Measurements from ENCODE around the gene PFKFB4.

The PFKFB4 gene

DNA sequence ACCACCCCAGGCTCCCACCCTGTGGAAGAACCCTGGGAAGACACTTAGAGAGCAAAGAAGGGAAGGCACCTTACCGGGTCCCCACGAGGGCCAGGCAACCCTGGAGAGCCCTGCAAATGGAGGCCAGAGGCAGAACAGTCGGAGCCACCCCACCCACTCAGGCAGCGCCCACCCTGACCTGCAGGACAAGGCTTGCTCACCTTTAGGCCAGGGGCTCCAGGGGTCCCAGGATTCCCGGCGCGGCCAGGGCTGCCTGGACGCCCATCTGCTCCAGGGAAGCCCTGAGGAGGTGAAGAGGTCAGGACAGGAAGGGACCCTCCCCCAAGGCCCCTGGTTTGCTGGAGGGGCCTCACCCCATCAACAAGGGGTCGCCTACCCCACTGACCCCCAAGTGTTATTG lies 28.2 kb upstream of the PFKFB4 start:
- no peak for DNase-seq (ENCODE audit: low read depth, low spot score)

DNA sequence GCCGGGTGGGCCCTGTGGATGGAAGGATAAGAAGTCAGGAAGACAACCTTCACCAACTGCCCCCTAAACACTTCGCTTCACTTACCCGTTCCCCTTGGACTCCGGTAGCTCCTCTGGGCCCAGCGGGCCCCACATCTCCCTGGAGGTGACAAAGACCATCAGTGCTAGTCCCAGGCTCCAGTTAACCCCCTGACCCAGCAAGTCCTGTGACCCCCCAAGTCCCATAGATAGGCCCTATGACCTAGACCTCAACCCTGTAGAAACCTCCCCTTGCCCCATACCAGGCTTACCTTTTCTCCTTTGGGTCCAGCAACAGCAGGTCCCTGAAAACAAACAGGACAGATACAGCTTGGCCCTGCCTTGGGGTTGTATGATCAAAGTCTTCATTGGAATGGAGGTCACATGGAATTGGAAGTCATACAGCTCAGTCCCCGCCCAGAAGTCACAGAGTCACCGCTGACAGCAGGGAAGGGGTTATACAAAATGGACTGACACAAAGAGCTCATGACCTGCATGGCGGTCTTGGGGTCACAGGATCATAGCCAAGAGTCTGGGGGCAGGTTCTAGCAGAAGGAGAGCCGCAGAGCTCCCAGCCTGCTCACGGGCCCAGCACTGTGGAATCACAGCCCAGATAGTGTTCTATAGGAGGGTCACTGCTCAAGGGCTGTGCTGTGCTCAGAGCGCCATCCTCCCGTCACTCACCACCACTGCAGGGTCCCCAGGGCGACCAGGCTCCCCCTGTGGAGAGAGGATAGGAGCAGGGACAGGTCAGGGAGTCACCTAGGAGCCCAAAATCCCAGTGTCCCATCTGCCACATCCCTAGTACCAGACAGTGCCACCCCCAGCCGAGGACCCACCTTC lies 25.2 kb upstream of the PFKFB4 start:
- no peak for DNase-seq (ENCODE audit: low read depth, low spot score)

DNA sequence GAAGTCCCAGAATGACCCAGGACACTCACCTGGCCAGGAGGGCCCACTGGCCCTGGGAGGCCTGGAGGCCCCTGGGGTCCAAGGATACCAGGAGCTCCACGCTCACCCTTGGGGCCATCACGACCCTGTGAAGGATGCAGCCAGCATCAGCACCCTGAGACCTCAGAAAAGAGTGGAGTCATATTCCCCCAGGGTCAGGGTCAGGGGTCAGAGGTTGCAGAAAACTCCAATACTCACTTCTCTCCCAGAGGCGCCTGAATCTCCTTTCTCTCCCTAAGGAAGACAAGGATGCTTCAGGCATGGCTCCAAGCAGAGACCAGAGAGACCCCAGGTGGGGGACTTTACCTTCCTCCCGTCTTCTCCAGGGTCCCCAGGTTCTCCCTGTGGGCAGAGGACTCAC lies 20.0 kb upstream of the PFKFB4 start:
- DNase-seq (ENCODE audit: low read depth, low spot score), result no peak

DNA sequence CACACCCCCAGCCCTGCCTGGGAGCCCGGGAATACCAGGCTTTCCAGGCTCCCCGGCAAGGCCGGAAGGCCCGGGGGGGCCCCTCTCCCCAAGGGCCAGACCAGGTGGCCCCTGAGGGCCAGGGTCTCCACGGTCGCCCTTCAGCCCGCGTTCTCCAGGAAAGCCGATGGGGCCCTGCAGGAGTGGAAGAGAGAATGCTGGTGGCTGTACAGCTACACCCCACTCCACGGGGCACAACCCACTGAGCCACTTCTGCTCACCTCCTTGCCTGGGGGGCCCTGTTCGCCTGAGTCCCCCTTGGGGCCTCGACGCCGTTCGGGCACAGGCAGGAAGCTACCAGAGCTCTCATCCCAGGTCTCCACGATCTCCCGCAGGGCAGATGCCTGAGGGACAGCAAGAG lies 18.8 kb upstream of the PFKFB4 start:
- no peak for DNase-seq (ENCODE audit: low read depth, low spot score)

- DNase-seq (ENCODE audit: low read depth, low spot score), result no peak
Observed at GRCh38 chr3:48573973-48574585, 17.5 kb upstream of the PFKFB4 start.

DNA sequence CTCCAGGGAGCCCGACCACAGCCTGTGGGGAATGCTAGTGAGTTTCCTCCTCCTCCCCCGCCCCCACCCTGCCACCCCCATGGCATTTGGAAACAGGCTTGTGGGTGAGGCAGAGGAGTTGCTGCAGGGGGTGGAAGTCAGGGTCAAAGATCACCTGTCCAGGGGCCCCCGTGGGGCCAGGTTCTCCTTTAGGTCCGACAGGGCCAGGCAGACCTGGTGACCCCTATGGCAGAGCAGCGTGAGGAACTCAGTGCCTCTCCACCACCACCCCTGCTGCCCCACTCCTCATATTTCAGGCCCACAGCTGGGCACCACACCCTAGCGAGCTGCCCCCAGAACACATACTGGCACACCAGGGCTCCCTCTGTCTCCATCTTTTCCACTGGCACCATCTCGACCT lies 15.9 kb upstream of the PFKFB4 start:
- no peak for DNase-seq (ENCODE audit: low read depth, low spot score)

DNA sequence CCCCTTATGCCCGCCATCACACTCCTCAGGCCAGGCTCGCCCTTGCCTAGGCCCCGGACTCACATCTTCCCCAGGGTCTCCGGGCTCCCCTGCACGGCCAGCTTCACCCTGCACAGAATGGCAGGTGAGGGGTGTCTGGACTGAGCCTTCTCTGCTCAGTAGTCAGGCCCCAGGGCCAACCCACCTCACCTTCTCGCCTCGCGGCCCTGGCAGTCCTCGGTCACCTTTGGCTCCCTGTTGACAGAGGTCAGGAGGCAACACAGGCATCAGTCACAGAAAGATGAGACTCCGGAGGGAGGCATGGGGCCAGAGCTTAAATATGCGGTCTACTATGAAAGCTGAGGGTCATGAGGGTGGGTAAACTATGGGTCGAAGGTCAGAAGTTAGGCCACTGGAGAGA lies 15.3 kb upstream of the PFKFB4 start:
- no peak for DNase-seq (ENCODE audit: low read depth, low spot score)

DNA sequence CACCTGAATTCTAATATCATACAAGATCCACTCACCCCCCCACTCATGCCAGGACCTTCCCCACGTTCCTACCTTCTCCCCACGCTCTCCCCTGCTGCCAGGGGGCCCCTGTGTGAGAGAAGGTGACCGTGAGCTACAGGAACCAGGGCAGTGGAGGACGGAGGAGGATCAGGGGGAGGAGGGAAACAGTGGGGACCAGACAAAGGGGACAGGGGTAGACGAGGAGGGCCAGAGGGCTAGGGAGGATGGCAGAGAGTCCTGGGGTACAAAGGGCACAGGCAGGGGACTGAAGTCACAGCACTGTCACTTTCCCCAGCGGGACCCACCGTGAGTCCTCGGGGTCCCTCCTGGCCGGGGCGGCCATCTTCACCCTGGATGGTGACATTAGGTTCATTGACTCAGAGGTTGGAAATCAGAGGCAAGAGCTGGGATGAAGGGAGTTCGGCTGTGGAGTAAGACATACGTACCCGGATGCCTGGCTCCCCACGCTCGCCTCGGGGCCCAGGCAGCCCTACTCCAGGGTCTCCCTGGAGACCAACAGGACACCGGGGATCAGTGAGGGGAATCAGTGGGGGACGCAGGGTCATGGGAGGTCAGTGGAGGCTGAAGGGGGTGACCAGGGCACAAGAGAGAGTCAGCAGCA lies 13.3 kb upstream of the PFKFB4 start:
- DNase-seq (ENCODE audit: low read depth, low spot score), result no peak

DNA sequence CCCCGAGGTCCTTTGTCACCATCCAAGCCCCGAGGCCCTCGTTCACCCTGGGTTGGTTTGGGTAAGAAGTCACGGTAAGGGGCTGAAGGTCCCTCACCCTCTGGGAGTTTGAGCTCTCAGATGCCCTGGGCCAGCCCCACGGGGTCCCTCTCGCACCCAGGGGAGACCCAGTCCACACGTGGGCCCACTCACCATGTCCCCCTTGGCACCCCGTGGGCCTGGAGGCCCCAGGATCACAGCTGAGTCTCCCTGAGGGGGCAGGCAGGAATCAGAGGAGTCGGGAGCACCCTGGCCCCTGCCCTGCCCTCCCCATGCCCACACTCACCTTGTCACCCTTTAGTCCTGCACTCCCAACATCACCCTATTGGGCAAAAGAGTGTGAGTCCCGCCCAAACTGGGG lies 12.8 kb upstream of the PFKFB4 start:
- DNase-seq (ENCODE audit: low read depth, low spot score), result no peak

- DNase-seq (ENCODE audit: low read depth, low spot score), result no peak
Observed at GRCh38 chr3:48568476-48568875, 11.9 kb upstream of the PFKFB4 start.

GRCh38 chr3:48567500-48567899 lies 10.9 kb upstream of the PFKFB4 start:
- DNase-seq (ENCODE audit: low read depth, low spot score), result no peak

DNA sequence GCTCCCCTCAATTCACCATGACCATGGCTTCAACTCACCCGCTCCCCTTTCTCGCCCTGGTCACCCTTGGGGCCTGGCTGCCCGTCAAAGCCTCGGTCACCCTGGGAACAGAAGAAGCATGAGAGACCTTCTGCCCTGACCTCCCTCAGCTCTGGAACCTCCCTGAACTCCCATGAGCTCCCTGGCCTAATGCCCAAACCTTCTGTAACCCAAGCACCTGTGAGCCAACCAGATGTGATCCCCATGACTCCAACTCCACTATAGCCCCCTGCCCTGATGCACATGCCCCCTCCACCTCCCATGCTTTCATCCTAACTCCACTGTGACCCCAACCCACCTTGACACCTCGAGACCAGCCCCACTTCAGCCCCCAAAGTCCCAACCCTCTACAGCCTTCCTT lies 10.5 kb upstream of the PFKFB4 start:
- no peak for DNase-seq (ENCODE audit: low read depth, low spot score)

DNA sequence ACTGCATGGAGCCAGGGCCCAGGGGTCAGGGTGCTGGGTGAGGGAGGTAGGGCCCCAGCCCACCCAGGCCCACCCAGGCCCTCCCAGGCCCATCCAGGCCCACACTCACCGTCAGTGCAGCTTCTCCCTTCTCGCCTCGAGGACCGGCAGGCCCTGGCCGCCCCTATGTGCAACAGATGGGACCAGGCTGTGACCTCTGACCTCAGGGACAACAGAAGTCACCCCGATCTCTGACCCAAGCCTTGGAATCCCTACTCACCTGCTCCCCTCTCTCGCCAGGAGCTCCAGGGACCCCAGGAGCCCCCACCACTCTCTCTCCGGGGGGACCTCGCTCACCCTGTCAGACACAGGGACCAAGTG lies 9.8 kb upstream of the PFKFB4 start:
- DNase-seq (ENCODE audit: low read depth, low spot score), result no peak

DNA sequence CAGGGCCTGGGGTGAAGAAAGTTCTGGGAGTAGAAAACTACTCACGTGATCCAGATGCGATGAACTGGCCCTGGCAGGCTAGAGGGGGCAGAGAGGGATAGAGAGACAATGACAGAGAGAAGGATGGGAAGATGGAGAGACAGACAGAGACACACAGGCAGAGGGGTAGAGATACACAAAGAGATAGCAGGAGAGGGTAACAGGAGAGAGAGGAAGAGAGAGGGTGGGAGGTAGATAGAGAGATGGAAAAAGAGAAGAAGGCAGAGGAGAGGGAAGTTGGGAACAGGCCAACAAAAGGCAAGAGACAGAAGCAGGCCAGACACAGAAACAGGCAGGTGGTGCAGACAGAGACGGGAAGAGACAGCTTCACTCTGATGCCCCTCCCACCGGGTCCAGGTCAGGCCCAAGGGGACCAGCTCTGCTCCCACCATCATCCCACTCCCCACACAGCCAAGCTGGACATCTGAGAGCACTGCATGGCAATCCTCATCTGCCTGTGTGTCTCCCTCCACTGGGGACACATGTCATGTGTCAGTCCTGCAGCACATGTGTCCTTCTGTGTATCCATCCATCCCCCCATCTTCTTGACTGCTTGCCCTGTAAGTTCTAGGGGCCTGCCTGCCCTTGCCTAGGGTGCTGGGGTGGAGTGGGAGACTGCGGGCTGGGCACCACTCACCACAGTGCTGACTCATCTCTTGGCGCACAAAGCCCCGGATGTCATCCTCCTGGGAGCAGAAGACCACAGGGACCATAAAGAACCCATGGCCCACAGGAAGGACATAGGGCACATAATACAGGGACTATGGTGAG lies 9.2 kb upstream of the PFKFB4 start:
- no peak for DNase-seq (ENCODE audit: low read depth, low spot score)

DNA sequence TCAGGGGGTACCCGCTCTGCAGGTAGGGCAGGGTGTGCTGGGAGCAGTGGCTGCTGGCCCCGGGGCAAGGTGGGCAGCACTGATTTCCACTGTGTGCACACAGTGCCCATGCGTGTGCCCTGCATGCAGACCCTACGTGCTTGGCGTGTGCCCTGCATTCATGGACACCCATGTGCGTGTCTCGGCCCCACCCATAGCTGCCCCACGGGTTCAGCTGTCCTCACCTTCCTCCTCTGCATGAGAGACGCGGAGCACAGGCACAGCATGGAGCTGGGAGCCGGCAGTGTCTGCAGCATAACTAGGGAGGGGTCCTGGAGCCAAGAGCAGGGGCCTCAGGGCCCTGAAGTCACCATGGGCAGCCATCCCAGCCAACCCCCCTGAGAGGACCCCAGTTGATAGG lies 8.6 kb upstream of the PFKFB4 start:
- no peak for DNase-seq (ENCODE audit: low read depth, low spot score)

GRCh38 chr3:48564667-48565066 lies 8.1 kb upstream of the PFKFB4 start:
- no peak for DNase-seq (ENCODE audit: low read depth, low spot score)

- no peak for DNase-seq (ENCODE audit: low read depth, low spot score)
Observed at GRCh38 chr3:48564022-48564421, 7.4 kb upstream of the PFKFB4 start.

GRCh38 chr3:48563382-48563918 lies 6.8 kb upstream of the PFKFB4 start, which contains the start of gene UCN2:
Gene UCN2 (minus strand): TSS chr3:48563781. CDS start chr3:48563124, 657 bp downstream.
- DNase-seq (ENCODE audit: low read depth, low spot score), result no peak

- DNase-seq (ENCODE audit: low read depth, low spot score), result no peak
Observed at GRCh38 chr3:48562367-48563095, 5.9 kb upstream of the PFKFB4 start.

DNA sequence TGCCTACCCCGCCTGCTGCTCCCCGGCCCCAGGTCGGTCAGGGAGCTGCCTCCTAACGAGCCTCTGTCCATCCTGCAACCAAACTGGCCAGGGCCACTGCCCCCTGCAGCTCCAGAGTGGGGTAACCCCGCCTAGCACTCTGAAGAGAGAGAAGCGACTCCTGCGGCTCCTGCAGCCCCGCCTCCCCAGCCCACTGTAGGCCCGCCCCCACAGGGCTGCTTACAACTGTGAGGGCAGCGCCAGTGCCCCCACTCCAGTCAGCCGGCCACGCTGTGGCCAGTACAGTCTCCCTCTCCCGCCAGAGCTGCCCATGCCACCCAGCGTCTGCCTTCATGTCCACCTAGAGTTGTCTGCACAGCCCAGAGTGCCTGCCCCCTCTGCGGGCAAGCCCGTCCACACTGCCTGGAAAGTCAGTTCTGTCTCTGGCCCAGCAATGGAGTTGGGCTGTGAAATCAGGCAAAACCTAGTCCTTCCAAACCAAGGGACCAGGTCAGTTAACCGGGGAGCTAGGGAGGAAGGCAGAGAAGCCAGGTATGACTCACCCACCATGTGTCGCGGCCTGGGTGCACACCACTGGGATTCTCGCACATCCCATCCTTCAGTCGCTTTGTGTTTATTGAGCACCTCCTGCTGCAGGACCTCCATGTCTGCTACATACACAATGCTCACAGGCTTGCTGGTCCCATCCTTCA lies 4.6 kb upstream of the PFKFB4 start:
- no peak for DNase-seq (ENCODE audit: low read depth, low spot score)

DNA sequence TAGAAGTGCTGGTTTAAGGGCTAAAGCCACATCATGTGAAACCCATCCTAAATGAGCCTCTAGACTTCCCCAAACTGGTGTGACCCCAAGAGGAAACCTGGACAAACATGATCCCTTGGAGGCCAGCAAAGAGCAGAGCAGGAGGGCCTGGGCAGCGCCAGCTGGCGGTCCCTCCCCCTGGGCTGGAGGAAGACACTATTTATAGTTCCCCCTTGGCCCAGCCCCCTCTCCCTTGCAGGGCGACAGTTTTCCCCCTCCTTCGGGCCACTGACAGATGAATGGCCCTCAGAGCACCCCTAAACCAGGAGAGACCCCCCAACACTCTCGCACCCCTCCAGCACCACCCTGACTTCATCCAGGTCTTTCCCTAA lies 4.0 kb upstream of the PFKFB4 start:
- no peak for DNase-seq (ENCODE audit: low read depth, low spot score)
